ENCODE data around the gene MAP3K7. TPM values are rescaled to one million over a fixed set of nuclear protein-coding genes. Genes with fewer than 3 reads are reported as not detected.

The MAP3K7 gene
- total RNA-seq, 4 donors from 2014 or later: 21.7 to 27.9 (median 25.3) TPM

DNA sequence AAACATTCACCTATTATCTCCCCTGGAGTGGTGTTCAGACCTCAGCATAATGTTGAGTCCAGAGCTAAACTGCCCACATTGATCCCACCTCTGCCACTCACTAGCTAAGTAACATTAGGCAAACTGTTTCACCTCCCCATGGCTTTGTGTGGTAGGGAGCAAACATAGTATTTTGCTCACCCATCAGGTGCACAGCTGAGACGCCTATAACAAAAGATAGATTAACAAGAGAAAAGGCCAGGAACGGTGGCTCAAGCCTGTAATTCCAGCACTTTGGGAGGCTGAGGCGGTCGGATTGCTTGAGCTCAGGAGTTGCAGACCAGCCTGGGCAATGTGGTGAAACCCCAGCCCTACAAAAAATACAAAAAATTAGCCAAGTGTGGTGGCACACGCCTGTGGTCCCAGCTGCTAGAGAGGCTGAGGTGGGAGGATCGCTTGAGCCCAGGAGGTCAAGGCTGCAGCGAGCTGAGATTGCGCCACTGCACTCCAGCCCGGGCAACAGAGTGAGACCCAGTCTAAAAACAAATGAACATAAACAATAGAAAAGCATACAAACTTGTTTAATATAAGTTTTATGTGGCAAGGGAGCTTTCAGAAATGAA is 91.6 kb downstream of the MAP3K7 start:
- no peak for DNase-seq (ENCODE audit: low spot score)
- ATAC-seq (ENCODE audit: low FRiP score): no peak
- TF ChIP-seq, protein P1, sequence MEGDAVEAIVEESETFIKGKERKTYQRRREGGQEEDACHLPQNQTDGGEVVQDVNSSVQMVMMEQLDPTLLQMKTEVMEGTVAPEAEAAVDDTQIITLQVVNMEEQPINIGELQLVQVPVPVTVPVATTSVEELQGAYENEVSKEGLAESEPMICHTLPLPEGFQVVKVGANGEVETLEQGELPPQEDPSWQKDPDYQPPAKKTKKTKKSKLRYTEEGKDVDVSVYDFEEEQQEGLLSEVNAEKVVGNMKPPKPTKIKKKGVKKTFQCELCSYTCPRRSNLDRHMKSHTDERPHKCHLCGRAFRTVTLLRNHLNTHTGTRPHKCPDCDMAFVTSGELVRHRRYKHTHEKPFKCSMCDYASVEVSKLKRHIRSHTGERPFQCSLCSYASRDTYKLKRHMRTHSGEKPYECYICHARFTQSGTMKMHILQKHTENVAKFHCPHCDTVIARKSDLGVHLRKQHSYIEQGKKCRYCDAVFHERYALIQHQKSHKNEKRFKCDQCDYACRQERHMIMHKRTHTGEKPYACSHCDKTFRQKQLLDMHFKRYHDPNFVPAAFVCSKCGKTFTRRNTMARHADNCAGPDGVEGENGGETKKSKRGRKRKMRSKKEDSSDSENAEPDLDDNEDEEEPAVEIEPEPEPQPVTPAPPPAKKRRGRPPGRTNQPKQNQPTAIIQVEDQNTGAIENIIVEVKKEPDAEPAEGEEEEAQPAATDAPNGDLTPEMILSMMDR (IDR thresholded peaks at IDR 0.05): no peak

GRCh38 chr6:90494067-90494780 is 92.6 kb downstream of the MAP3K7 start:
- TF ChIP-seq, protein P1 (IDR thresholded peaks at IDR 0.05): no peak
- DNase-seq (ENCODE audit: low spot score): no peak
- ATAC-seq (ENCODE audit: low FRiP score): no peak

GRCh38 chr6:90493332-90493731 is 93.5 kb downstream of the MAP3K7 start:
- TF ChIP-seq, protein P1 (IDR thresholded peaks at IDR 0.05): no peak
- ATAC-seq (ENCODE audit: low FRiP score) (no peak), DNase-seq (ENCODE audit: low spot score) (no peak)

GRCh38 chr6:90492798-90493197 is 94.1 kb downstream of the MAP3K7 start:
- TF ChIP-seq, protein P1 (IDR thresholded peaks at IDR 0.05): no peak
- DNase-seq (ENCODE audit: low spot score) (no peak), ATAC-seq (ENCODE audit: low FRiP score) (no peak)

GRCh38 chr6:90492369-90492768 is 94.5 kb downstream of the MAP3K7 start:
- ATAC-seq (ENCODE audit: low FRiP score): no peak
- DNase-seq (ENCODE audit: low spot score): no peak
- TF ChIP-seq, protein P1 (IDR thresholded peaks at IDR 0.05): no peak

GRCh38 chr6:90490030-90490716 is 96.7 kb downstream of the MAP3K7 start:
- TF ChIP-seq, protein P1 (IDR thresholded peaks at IDR 0.05): no peak
- no peak for ATAC-seq (ENCODE audit: low FRiP score)

More at GRCh38 chr6:90490030-90490716, 96.7 kb downstream of the MAP3K7 start:
- DNase-seq (ENCODE audit: low spot score): no peak
